ENCODE data around the gene EXOC1. TPM values are rescaled to one million over a fixed set of nuclear protein-coding genes. Genes with fewer than 3 reads are reported as not detected.

Gene EXOC1
- total RNA-seq, 1 experiment from 2014 or later, result 17.6 TPM

- H4K20me1 ChIP-seq (ENCODE audit: insufficient read depth), result no peaks in the 10 kb centered on the region
- no peaks in the 10 kb centered on the region for H3K79me2 ChIP-seq (ENCODE audit: insufficient read depth, low read length)
- TF ChIP-seq, protein P1, sequence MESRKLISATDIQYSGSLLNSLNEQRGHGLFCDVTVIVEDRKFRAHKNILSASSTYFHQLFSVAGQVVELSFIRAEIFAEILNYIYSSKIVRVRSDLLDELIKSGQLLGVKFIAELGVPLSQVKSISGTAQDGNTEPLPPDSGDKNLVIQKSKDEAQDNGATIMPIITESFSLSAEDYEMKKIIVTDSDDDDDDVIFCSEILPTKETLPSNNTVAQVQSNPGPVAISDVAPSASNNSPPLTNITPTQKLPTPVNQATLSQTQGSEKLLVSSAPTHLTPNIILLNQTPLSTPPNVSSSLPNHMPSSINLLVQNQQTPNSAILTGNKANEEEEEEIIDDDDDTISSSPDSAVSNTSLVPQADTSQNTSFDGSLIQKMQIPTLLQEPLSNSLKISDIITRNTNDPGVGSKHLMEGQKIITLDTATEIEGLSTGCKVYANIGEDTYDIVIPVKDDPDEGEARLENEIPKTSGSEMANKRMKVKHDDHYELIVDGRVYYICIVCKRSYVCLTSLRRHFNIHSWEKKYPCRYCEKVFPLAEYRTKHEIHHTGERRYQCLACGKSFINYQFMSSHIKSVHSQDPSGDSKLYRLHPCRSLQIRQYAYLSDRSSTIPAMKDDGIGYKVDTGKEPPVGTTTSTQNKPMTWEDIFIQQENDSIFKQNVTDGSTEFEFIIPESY (IDR thresholded peaks at IDR 0.05; ENCODE audit: extremely low read depth, insufficient replicate concordance, low read length), result no peak
- DNase-seq (ENCODE audit: low read depth, low spot score) (no peak), ATAC-seq (no peak)
- peaks cover 3 to 22% of the 10 kb centered on the region in 2 experiments; a peak in 3 of 4 replicates for H3K4me1 ChIP-seq (ENCODE audit: control insufficient read depth in 1 of 2, insufficient read depth in 2 of 2, low read length in 2 of 2)
- H3K36me3 ChIP-seq (ENCODE audit: control insufficient read depth in 1 of 2, insufficient read depth in 2 of 2, low read length in 2 of 2), result no peaks in the 10 kb centered on the region
- ChIA-PET POLR2A (no interaction called here), RAD21 (ENCODE audit: low non-redundant PET in 1 of 2, low total read pairs in 2 of 2, uncharacterized antibody in 2 of 2, unreplicated experiment in 2 of 2) (interaction anchor here in 1 of 2 experiments (0.5 kb wide), 1 partner anchor 39 kb away, joined by 3 read pairs; no protein-coding TSS in a partner anchor), CTCF (no interaction called here)
- H3K27ac ChIP-seq (ENCODE audit: low read depth, low read length), result no peak overlapping the region
- no peak overlapping the region for H3K4me3 ChIP-seq (replicated peaks in 1 of 2; ENCODE audit: low read depth in 1 of 2, low read length in 2 of 2)
- H2AFZ ChIP-seq (ENCODE audit: low read depth, low read length, poor library complexity, severe bottlenecking), result no peak overlapping the region
- no peak overlapping the region for H3K4me2 ChIP-seq (ENCODE audit: low read length)
- BruUV-seq (replicated peaks), result no TSS peak
- intact Hi-C loops (cut with micrococcal nuclease), result no loop called here
- no peak overlapping the region for H3K9ac ChIP-seq (ENCODE audit: low read length)
- no peaks in the 10 kb centered on the region for H3K9me3 ChIP-seq (ENCODE audit: control insufficient read depth in 1 of 2, insufficient read depth in 1 of 2, low read depth in 1 of 2, low read length in 2 of 2)
- no peaks in the 10 kb centered on the region for H3K9me2 ChIP-seq (ENCODE audit: insufficient read depth)
- no peaks in the 10 kb centered on the region for H3K27me3 ChIP-seq (ENCODE audit: insufficient read depth, low read length)
These were observed 56.7 kb downstream of the EXOC1 start for GRCh38 chr4:55910140-55910539.

- Histone ChIP-seq H3K4me2 (ENCODE audit: low read length) (no peak overlapping the region), H3K9me2 (ENCODE audit: insufficient read depth) (no peaks in the 10 kb centered on the region), H3K79me2 (ENCODE audit: insufficient read depth, low read length) (no peaks in the 10 kb centered on the region), H3K9me3 (ENCODE audit: control insufficient read depth in 1 of 2, insufficient read depth in 1 of 2, low read depth in 1 of 2, low read length in 2 of 2) (no peaks in the 10 kb centered on the region), H3K36me3 (ENCODE audit: control insufficient read depth in 1 of 2, insufficient read depth in 2 of 2, low read length in 2 of 2) (no peaks in the 10 kb centered on the region), H3K27me3 (ENCODE audit: insufficient read depth, low read length) (no peaks in the 10 kb centered on the region), H3K9ac (ENCODE audit: low read length) (no peak overlapping the region), H4K20me1 (ENCODE audit: insufficient read depth) (no peaks in the 10 kb centered on the region), H2AFZ (ENCODE audit: low read depth, low read length, poor library complexity, severe bottlenecking) (no peak overlapping the region), H3K27ac (ENCODE audit: low read depth, low read length) (no peak overlapping the region), H3K4me3 (replicated peaks in 1 of 2; ENCODE audit: low read depth in 1 of 2, low read length in 2 of 2) (no peak overlapping the region), H3K4me1 (ENCODE audit: control insufficient read depth in 1 of 2, insufficient read depth in 2 of 2, low read length in 2 of 2) (peaks cover 0 to 11% of the 10 kb centered on the region in 2 experiments; a peak in 3 of 4 replicates)
- intact Hi-C loops (cut with micrococcal nuclease), result no loop called here
- CTCF ChIA-PET, result interaction anchor here (2.2 kb wide), 1 partner anchor 36 kb away, joined by 5 read pairs; the partner anchor contains the start of gene CEP135
- BruUV-seq (replicated peaks), result no TSS peak
- ATAC-seq, result no peak
- TF ChIP-seq, protein P1 (IDR thresholded peaks at IDR 0.05; ENCODE audit: extremely low read depth, insufficient replicate concordance, low read length), result no peak
- no peak for TF ChIP-seq TCF7L2 (IDR thresholded peaks at IDR 0.05; ENCODE audit: borderline replicate concordance, extremely low read depth, insufficient read depth, insufficient read length)
- no peak for TF ChIP-seq POLR2A (IDR thresholded peaks at IDR 0.05; ENCODE audit: borderline replicate concordance, extremely low read depth, insufficient read depth, insufficient read length)
- TF ChIP-seq SP1 (IDR thresholded peaks at IDR 0.05; ENCODE audit: low read depth), result no peak
- TF ChIP-seq JUND (IDR thresholded peaks at IDR 0.05), result no peak
- no peak for TF ChIP-seq ZFX (IDR thresholded peaks at IDR 0.05)
- TF ChIP-seq YY1 (IDR thresholded peaks at IDR 0.05; ENCODE audit: extremely low read depth, insufficient replicate concordance, low read depth, low read length), result no peak
- TF ChIP-seq, protein P2, sequence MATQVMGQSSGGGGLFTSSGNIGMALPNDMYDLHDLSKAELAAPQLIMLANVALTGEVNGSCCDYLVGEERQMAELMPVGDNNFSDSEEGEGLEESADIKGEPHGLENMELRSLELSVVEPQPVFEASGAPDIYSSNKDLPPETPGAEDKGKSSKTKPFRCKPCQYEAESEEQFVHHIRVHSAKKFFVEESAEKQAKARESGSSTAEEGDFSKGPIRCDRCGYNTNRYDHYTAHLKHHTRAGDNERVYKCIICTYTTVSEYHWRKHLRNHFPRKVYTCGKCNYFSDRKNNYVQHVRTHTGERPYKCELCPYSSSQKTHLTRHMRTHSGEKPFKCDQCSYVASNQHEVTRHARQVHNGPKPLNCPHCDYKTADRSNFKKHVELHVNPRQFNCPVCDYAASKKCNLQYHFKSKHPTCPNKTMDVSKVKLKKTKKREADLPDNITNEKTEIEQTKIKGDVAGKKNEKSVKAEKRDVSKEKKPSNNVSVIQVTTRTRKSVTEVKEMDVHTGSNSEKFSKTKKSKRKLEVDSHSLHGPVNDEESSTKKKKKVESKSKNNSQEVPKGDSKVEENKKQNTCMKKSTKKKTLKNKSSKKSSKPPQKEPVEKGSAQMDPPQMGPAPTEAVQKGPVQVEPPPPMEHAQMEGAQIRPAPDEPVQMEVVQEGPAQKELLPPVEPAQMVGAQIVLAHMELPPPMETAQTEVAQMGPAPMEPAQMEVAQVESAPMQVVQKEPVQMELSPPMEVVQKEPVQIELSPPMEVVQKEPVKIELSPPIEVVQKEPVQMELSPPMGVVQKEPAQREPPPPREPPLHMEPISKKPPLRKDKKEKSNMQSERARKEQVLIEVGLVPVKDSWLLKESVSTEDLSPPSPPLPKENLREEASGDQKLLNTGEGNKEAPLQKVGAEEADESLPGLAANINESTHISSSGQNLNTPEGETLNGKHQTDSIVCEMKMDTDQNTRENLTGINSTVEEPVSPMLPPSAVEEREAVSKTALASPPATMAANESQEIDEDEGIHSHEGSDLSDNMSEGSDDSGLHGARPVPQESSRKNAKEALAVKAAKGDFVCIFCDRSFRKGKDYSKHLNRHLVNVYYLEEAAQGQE (IDR thresholded peaks at IDR 0.05; ENCODE audit: low read depth), result no peak
- TF ChIP-seq, protein P3, sequence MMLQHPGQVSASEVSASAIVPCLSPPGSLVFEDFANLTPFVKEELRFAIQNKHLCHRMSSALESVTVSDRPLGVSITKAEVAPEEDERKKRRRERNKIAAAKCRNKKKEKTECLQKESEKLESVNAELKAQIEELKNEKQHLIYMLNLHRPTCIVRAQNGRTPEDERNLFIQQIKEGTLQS (IDR thresholded peaks at IDR 0.05), result no peak
- RAD21 ChIA-PET (ENCODE audit: low non-redundant PET in 1 of 2, low total read pairs in 2 of 2, uncharacterized antibody in 2 of 2, unreplicated experiment in 2 of 2), result no interaction called here
- POLR2A ChIA-PET, result no interaction called here
- DNase-seq (ENCODE audit: low read depth, low spot score), result no peak
These were observed 58.8 kb downstream of the EXOC1 start for GRCh38 chr4:55912249-55912648.
